Measurements from ENCODE around the gene FMN1.
"Not testable (repeated sequence)": the region's sequence is repeated elsewhere in the genome, so short reads cannot be mapped to it uniquely, and the experiment has no call there.

FMN1 gene

GRCh38 chr15:32953533-32953910 lies 241.0 kb downstream of the FMN1 start:
- DNase-seq: no peak

GRCh38 chr15:32952901-32953532 lies 241.5 kb downstream of the FMN1 start:
- DNase-seq: no peak

GRCh38 chr15:32951736-32952464 lies 242.6 kb downstream of the FMN1 start:
- no peak for DNase-seq

GRCh38 chr15:32950051-32950450 lies 244.5 kb downstream of the FMN1 start:
- not testable (repeated sequence) for DNase-seq

- no peak for DNase-seq
These were observed 248.3 kb downstream of the FMN1 start for GRCh38 chr15:32946210-32946609.

- DNase-seq: no peak
These were observed 250.1 kb downstream of the FMN1 start for GRCh38 chr15:32944431-32944830.

GRCh38 chr15:32943711-32944110 lies 250.8 kb downstream of the FMN1 start:
- DNase-seq: no peak

GRCh38 chr15:32942401-32942841 lies 252.1 kb downstream of the FMN1 start:
- peak; percentile 20 for DNase-seq

- no peak for DNase-seq
These were observed 252.7 kb downstream of the FMN1 start for GRCh38 chr15:32941823-32942222.

GRCh38 chr15:32936976-32937375 lies 257.5 kb downstream of the FMN1 start:
- DNase-seq: no peak

GRCh38 chr15:32936283-32936918 lies 258.1 kb downstream of the FMN1 start:
- DNase-seq: no peak

- DNase-seq: no peak
These were observed 259.4 kb downstream of the FMN1 start for GRCh38 chr15:32935139-32935538.

GRCh38 chr15:32933236-32933635 lies 261.3 kb downstream of the FMN1 start:
- DNase-seq: no peak

- no peak for DNase-seq
These were observed 265.6 kb downstream of the FMN1 start for GRCh38 chr15:32928876-32929275.

- no peak for DNase-seq
These were observed 267.4 kb downstream of the FMN1 start for GRCh38 chr15:32927124-32927523.

- no peak for DNase-seq
These were observed 271.3 kb downstream of the FMN1 start for GRCh38 chr15:32923176-32923575.

GRCh38 chr15:32922541-32922940 lies 272.0 kb downstream of the FMN1 start:
- no peak for DNase-seq

GRCh38 chr15:32919749-32920414 lies 274.6 kb downstream of the FMN1 start:
- no peak for DNase-seq

GRCh38 chr15:32918547-32918946 lies 276.0 kb downstream of the FMN1 start:
- DNase-seq: no peak

- no peak for DNase-seq
These were observed 283.7 kb downstream of the FMN1 start for GRCh38 chr15:32910839-32911238.

- DNase-seq: no peak
These were observed 285.1 kb downstream of the FMN1 start for GRCh38 chr15:32909431-32909830.

- peak; percentile 2 for DNase-seq
These were observed 285.6 kb downstream of the FMN1 start for GRCh38 chr15:32908872-32909271.

- DNase-seq: no peak
These were observed 286.2 kb downstream of the FMN1 start for GRCh38 chr15:32908135-32908801.
